Fibroblast of lung (primary cell): ENCODE results near the gene DHX16. TPM values are rescaled to one million over a fixed set of nuclear protein-coding genes. Genes with fewer than 3 reads are reported as not detected.
A peak's percentile ranks its signal among the peaks of the same experiment; 100 is the strongest.

ENCODE experiments used
- DNase-seq, 2 donors: peaks; one replicate each; pipeline versions ENCODE4 v3.0.0 to v3.0.0-alpha.2; 2010; ENCODE audit warnings: low read depth in 2 of 2
- H2AFZ ChIP-seq: 2 replicates; pipeline ENCODE4 v1.5.1; 2012; ENCODE audit warnings: low read length, control low read depth, inconsistent platforms
- H3K27ac ChIP-seq: 2 replicates; pipeline ENCODE4 v1.5.1; 2011; ENCODE audit warnings: low read length, control low read depth; ENCODE audit not compliant: insufficient read depth
- H3K27me3 ChIP-seq: 2 replicates; pipeline ENCODE4 v1.5.1; 2011; ENCODE audit warnings: mild to moderate bottlenecking, low read length; ENCODE audit not compliant: control insufficient read depth, insufficient read depth
- H3K36me3 ChIP-seq: 2 replicates; pipeline ENCODE4 v1.5.1; 2011; ENCODE audit warnings: low read length; ENCODE audit not compliant: control insufficient read depth, insufficient read depth
- H3K4me1 ChIP-seq: 2 replicates; pipeline ENCODE4 v1.5.1; 2011; ENCODE audit warnings: low read length; ENCODE audit not compliant: control insufficient read depth, insufficient read depth; ENCODE audit errors: extremely low read depth
- H3K4me2 ChIP-seq: 2 replicates; pipeline ENCODE4 v1.5.1; 2011; ENCODE audit warnings: low read length, control low read depth; ENCODE audit not compliant: insufficient read depth; ENCODE audit errors: extremely low read depth
- H3K4me3 ChIP-seq, 4 experiments: fragments of 200-600 bp in 1 of 4; sonication (generic) in 1 of 4; replicated peaks in 1 of 4; 2 replicates each; pipeline ENCODE4 v1.5.1; 2011 to 2016; ENCODE audit warnings: low read length in 4 of 4, low read depth in 3 of 4, mild to moderate bottlenecking in 3 of 4, control low read depth in 2 of 4, inconsistent platforms in 1 of 4, mixed read lengths in 1 of 4; ENCODE audit not compliant: insufficient read depth in 1 of 4; ENCODE audit errors: control extremely low read depth in 1 of 4
- H3K79me2 ChIP-seq: 2 replicates; pipeline ENCODE4 v1.5.1; 2012; ENCODE audit warnings: mild to moderate bottlenecking, low read length, inconsistent platforms; ENCODE audit not compliant: control insufficient read depth, insufficient read depth
- H3K9ac ChIP-seq: 2 replicates; pipeline ENCODE4 v1.5.1; 2011; ENCODE audit warnings: mild to moderate bottlenecking, low read length, control low read depth; ENCODE audit not compliant: insufficient read depth
- H3K9me3 ChIP-seq: 2 replicates; pipeline ENCODE4 v1.5.1; 2012; ENCODE audit warnings: low read depth, low read length; ENCODE audit not compliant: control insufficient read depth, insufficient read depth
- H4K20me1 ChIP-seq: 2 replicates; pipeline ENCODE4 v1.5.1; 2011; ENCODE audit warnings: low read length; ENCODE audit not compliant: control insufficient read depth, insufficient read depth; ENCODE audit errors: extremely low read depth
- CTCF ChIP-seq, 2 donors: IDR thresholded peaks in 1 of 2; conservative IDR thresholded peaks in 1 of 2; 1 replicate in 1 of 2; 2 replicates in 1 of 2; pipeline ENCODE4 v1.5.1; 2011 to 2012; ENCODE audit warnings: low read length in 2 of 2, control low read depth in 1 of 2, inconsistent platforms in 1 of 2, low read depth in 1 of 2, mild to moderate bottlenecking in 1 of 2
- EZH2 ChIP-seq: IDR thresholded peaks from 2 replicates; pipeline ENCODE4 v1.5.1; 2012; ENCODE audit warnings: low read length, control low read depth, mild to moderate bottlenecking; ENCODE audit errors: missing control alignments
- polyA plus RNA-seq, 2 donors: library from polyadenylated mRNA; depleted of rRNA in 1 of 2; stranded (reverse) in 1 of 2; unstranded in 1 of 2; fragments of >200 nt; gene quantifications; 2 replicates each; pipeline ENCODE4 v1.2.1, GENCODE V29; 2011 to 2012; ENCODE audit warnings: missing spikeins in 1 of 2
- total RNA-seq: library from RNA; depleted of rRNA; stranded (reverse); fragments of >200 nt; gene quantifications from 2 replicates; pipeline ENCODE4 v1.2.1, GENCODE V29; 2014

The DHX16 gene
- total and polyA plus RNA-seq, 2 donors (not counting 1 experiment from before 2014, with no cell fraction given): 22.5 to 34.8 TPM

DNA sequence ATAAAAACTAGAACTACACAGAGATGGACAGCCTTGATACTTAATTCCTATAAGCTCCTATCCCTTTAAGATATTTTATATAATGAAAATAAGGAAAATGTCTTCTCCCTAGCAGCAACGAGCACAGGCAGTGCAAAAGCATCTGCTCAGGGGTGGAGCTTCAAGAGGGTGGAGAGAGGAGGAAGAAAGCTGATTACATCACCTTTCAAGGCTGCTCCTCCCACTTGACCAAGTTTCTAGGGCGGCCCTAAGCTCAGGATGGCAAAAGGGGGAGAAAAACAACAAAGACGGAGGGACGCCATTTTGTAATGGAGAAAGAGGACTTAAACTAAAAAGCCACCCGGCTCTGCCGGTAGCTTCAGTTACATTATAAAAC lies 58.0 kb downstream of the DHX16 start:
- TF ChIP-seq CTCF (conservative IDR thresholded peaks at IDR 0.05 in 1 of 2, IDR thresholded peaks at IDR 0.05 in 1 of 2; ENCODE audit: low read depth in 1 of 2, low read length in 2 of 2) (no peak), EZH2 (no peak)
- Histone ChIP-seq H3K9me3 (no peaks in the 10 kb centered on the region), H3K4me2 (peak overlapping the region; percentile 100), H3K4me1 (peaks cover 16% of the 10 kb centered on the region), H2AFZ (no peak overlapping the region), H3K27ac (peak overlapping the region; percentile 98), H3K9ac (peak overlapping the region; percentile 14), H3K4me3 (peak overlapping the region; percentile 63 to 98 (median 94)), H3K79me2 (peaks cover 42% of the 10 kb centered on the region), H3K27me3 (no peaks in the 10 kb centered on the region), H3K36me3 (peaks cover 3% of the 10 kb centered on the region), H4K20me1 (no peaks in the 10 kb centered on the region)
- DNase-seq: peak; percentile 96 to 99

GRCh38 chr6:30614044-30614842 lies 58.6 kb downstream of the DHX16 start:
- Histone ChIP-seq H4K20me1 (no peaks in the 10 kb centered on the region), H2AFZ (no peak overlapping the region)

More at GRCh38 chr6:30614044-30614842, 58.6 kb downstream of the DHX16 start:
- Histone ChIP-seq H3K27me3 (no peaks in the 10 kb centered on the region), H3K4me1 (peaks cover 16% of the 10 kb centered on the region), H3K79me2 (peaks cover 36% of the 10 kb centered on the region), H3K4me3 (peak overlapping the region; percentile 41 to 98 (median 86)), H3K36me3 (no peaks in the 10 kb centered on the region), H3K27ac (peak overlapping the region; percentile 47), H3K9ac (peak overlapping the region; percentile 14), H3K4me2 (peak overlapping the region; percentile 100), H3K9me3 (no peaks in the 10 kb centered on the region)
- TF ChIP-seq CTCF (conservative IDR thresholded peaks at IDR 0.05 in 1 of 2, IDR thresholded peaks at IDR 0.05 in 1 of 2; ENCODE audit: low read depth in 1 of 2, low read length in 2 of 2): no peak
- no peak for TF ChIP-seq EZH2
- DNase-seq: no peak
